Measurements from ENCODE around the gene IL13. TPM values are rescaled to one million over a fixed set of nuclear protein-coding genes. Genes with fewer than 3 reads are reported as not detected.

Gene IL13
- total RNA-seq, 4 donors from 2014 or later: not detected

GRCh38 chr5:132640613-132641012 lies 17.4 kb upstream of the IL13 start:
- WGBS, 2 donors: 85 to 90% methylated on average over 4 of the region's 4 CpGs
- intact Hi-C loops (cut with DNase I; ENCODE audit: low total_unique reads): no loop called here

GRCh38 chr5:132641241-132641723 lies 16.7 kb upstream of the IL13 start:
- intact Hi-C loops (cut with DNase I; ENCODE audit: low total_unique reads): no loop called here
- no peak for TF ChIP-seq CTCF (IDR thresholded peaks at IDR 0.05)
- TF ChIP-seq POLR2A (IDR thresholded peaks at IDR 0.05): no peak
- DNase-seq (ENCODE audit: low spot score in 2 of 2): no peak
- no peak overlapping the region for H3K4me3 ChIP-seq (ENCODE audit: low read depth, poor library complexity, severe bottlenecking)
- 91 to 92% methylated on average over 3 of the region's 3 CpGs for WGBS, 2 donors

More at GRCh38 chr5:132640613-132641012, 17.4 kb upstream of the IL13 start:
- no peak overlapping the region for H3K4me3 ChIP-seq (ENCODE audit: low read depth, poor library complexity, severe bottlenecking)
- TF ChIP-seq POLR2A (IDR thresholded peaks at IDR 0.05): no peak
- TF ChIP-seq CTCF (IDR thresholded peaks at IDR 0.05): no peak
- DNase-seq (ENCODE audit: low spot score in 2 of 2): no peak

- intact Hi-C loops (cut with DNase I; ENCODE audit: low total_unique reads): no loop called here
- H3K4me3 ChIP-seq (ENCODE audit: low read depth, poor library complexity, severe bottlenecking): no peak overlapping the region
- WGBS, 2 donors: 98 to 99% methylated on average over 3 of the region's 3 CpGs
- no peak for DNase-seq (ENCODE audit: low spot score in 2 of 2)
- no peak for TF ChIP-seq CTCF (IDR thresholded peaks at IDR 0.05)
- TF ChIP-seq POLR2A (IDR thresholded peaks at IDR 0.05): no peak
Observed at GRCh38 chr5:132641841-132642240, 16.1 kb upstream of the IL13 start.

- TF ChIP-seq POLR2A (IDR thresholded peaks at IDR 0.05) (no peak), CTCF (IDR thresholded peaks at IDR 0.05) (no peak)
- intact Hi-C loops (cut with DNase I; ENCODE audit: low total_unique reads): no loop called here
- H3K4me3 ChIP-seq (ENCODE audit: low read depth, poor library complexity, severe bottlenecking): no peak overlapping the region
Observed at GRCh38 chr5:132644177-132644576, 13.8 kb upstream of the IL13 start.

GRCh38 chr5:132646583-132647266 lies 11.2 kb upstream of the IL13 start:
- TF ChIP-seq CTCF (IDR thresholded peaks at IDR 0.05): no peak
- TF ChIP-seq POLR2A (IDR thresholded peaks at IDR 0.05): no peak
- 94 to 95% methylated on average over 11 of the region's 11 CpGs for WGBS, 2 donors
- no peak overlapping the region for H3K4me3 ChIP-seq (ENCODE audit: low read depth, poor library complexity, severe bottlenecking)
- DNase-seq (ENCODE audit: low spot score in 2 of 2): no peak
- intact Hi-C loops (cut with DNase I; ENCODE audit: low total_unique reads): no loop called here

More at GRCh38 chr5:132644177-132644576, 13.8 kb upstream of the IL13 start:
- DNase-seq (ENCODE audit: low spot score in 2 of 2): no peak

- no peak overlapping the region for H3K4me3 ChIP-seq (ENCODE audit: low read depth, poor library complexity, severe bottlenecking)
- TF ChIP-seq CTCF (IDR thresholded peaks at IDR 0.05): no peak
- no peak for TF ChIP-seq POLR2A (IDR thresholded peaks at IDR 0.05)
- intact Hi-C loops (cut with DNase I; ENCODE audit: low total_unique reads): no loop called here
- no peak for DNase-seq (ENCODE audit: low spot score in 2 of 2)
- WGBS, 2 donors: 91 to 93% methylated on average over 2 of the region's 2 CpGs
Observed at GRCh38 chr5:132647473-132647872, 10.5 kb upstream of the IL13 start.

Measured in lower leg skin (tissue), 4 donors.